OCI-LY3 (cell line): Measurements from ENCODE around the gene RNF166.

Experiments
- EZH2phosphoT487 ChIP-seq: fragments of 200-600 bp; shearing (Covaris generic); IDR thresholded peaks from 2 replicates; pipeline ENCODE4 v1.6.1; 2018; ENCODE audit warnings: antibody characterized with exemption, mixed run types, low read depth
- TF ChIP-seq, protein P1 (sequence below): fragments of 200-600, 300-600 bp; sonication (generic); IDR thresholded peaks from 2 replicates; pipeline ENCODE4 v1.5.1; 2014; ENCODE audit warnings: antibody characterized with exemption, low read length, low read depth

GRCh38 chr16:88754109-88754911 is 48.1 kb upstream of the RNF166 start:
- TF ChIP-seq EZH2phosphoT487 = no peak
- TF ChIP-seq, protein P1, sequence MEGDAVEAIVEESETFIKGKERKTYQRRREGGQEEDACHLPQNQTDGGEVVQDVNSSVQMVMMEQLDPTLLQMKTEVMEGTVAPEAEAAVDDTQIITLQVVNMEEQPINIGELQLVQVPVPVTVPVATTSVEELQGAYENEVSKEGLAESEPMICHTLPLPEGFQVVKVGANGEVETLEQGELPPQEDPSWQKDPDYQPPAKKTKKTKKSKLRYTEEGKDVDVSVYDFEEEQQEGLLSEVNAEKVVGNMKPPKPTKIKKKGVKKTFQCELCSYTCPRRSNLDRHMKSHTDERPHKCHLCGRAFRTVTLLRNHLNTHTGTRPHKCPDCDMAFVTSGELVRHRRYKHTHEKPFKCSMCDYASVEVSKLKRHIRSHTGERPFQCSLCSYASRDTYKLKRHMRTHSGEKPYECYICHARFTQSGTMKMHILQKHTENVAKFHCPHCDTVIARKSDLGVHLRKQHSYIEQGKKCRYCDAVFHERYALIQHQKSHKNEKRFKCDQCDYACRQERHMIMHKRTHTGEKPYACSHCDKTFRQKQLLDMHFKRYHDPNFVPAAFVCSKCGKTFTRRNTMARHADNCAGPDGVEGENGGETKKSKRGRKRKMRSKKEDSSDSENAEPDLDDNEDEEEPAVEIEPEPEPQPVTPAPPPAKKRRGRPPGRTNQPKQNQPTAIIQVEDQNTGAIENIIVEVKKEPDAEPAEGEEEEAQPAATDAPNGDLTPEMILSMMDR = no peak
